Calu3 (cell line): ENCODE measurements around the gene LCE2B. TPM values are rescaled to one million over a fixed set of nuclear protein-coding genes. Genes with fewer than 3 reads are reported as not detected.

Experiments used
- BruUV-seq: library from RNA; stranded (reverse); fragments of 400-500 nt; replicated peaks from 2 replicates; lab custom pipeline; 2021; lab: Mats Ljungman, UMichigan
- CTCF ChIA-PET: fragments of 300-600 bp; sonication (Branson Sonifier 250); formaldehyde crosslinking; loops from one replicate; lab custom pipeline; 2022; ENCODE audit warnings: antibody characterized with exemption; lab: Charles Lee
- DNase-seq: peaks from one replicate; pipeline ENCODE4 v3.0.0; 2022
- H3K27ac Mint-ChIP-seq: one replicate; pipeline ENCODE4 v1.8.0; 2022; ENCODE audit warnings: mixed read lengths; ENCODE audit not compliant: unreplicated experiment
- H3K27me3 Mint-ChIP-seq: one replicate; pipeline ENCODE4 v1.8.0; 2022; ENCODE audit warnings: mixed read lengths; ENCODE audit not compliant: unreplicated experiment
- H3K36me3 Mint-ChIP-seq: one replicate; pipeline ENCODE4 v1.8.0; 2022; ENCODE audit warnings: mild to moderate bottlenecking, moderate library complexity, mixed read lengths; ENCODE audit not compliant: insufficient read depth, unreplicated experiment
- H3K4me1 Mint-ChIP-seq: one replicate; pipeline ENCODE4 v1.8.0; 2022; ENCODE audit warnings: mild to moderate bottlenecking, low read depth, mixed read lengths; ENCODE audit not compliant: unreplicated experiment
- H3K4me3 Mint-ChIP-seq: one replicate; pipeline ENCODE4 v1.8.0; 2022; ENCODE audit warnings: mild to moderate bottlenecking, low read depth, moderate library complexity, mixed read lengths; ENCODE audit not compliant: unreplicated experiment
- H3K9me3 Mint-ChIP-seq: one replicate; pipeline ENCODE4 v1.8.0; 2022; ENCODE audit warnings: low read depth, mixed read lengths; ENCODE audit not compliant: unreplicated experiment
- CTCF ChIP-seq: fragments of 200-600 bp; IDR thresholded peaks from one replicate; pipeline ENCODE4 v1.8.0; 2022; ENCODE audit warnings: antibody characterized with exemption; ENCODE audit not compliant: unreplicated experiment
- intact Hi-C: fragments of 100-400 bp; cut with micrococcal nuclease; formaldehyde crosslinking; loops from one replicate; pipeline ENCODE4 v1.10.0; 2022; ENCODE audit not compliant: unreplicated experiment
- total RNA-seq: library from RNA; stranded (reverse); gene quantifications from 2 replicates; pipeline ENCODE4 v1.2.3, GENCODE V29; 2022

Gene LCE2B
- total RNA-seq, 1 experiment from 2014 or later, result not detected

GRCh38 chr1:152679459-152679858 lies 6.5 kb upstream of the LCE2B start:
- H3K27me3 Mint-ChIP-seq, result peaks cover 98% of the 10 kb centered on the region
- no peak for DNase-seq
- intact Hi-C loops, result no loop called here
- H3K9me3 Mint-ChIP-seq, result no peaks in the 10 kb centered on the region
- CTCF ChIA-PET, result no interaction called here
- H3K36me3 Mint-ChIP-seq, result no peaks in the 10 kb centered on the region
- TF ChIP-seq CTCF, result no peak
- no TSS peak for BruUV-seq
- H3K27ac Mint-ChIP-seq, result no peak overlapping the region
- no peak overlapping the region for H3K4me3 Mint-ChIP-seq
- no peaks in the 10 kb centered on the region for H3K4me1 Mint-ChIP-seq

GRCh38 chr1:152681616-152682015 lies 4.3 kb upstream of the LCE2B start:
- CTCF ChIA-PET, result no interaction called here
- no peak overlapping the region for H3K27ac Mint-ChIP-seq
- BruUV-seq, result no TSS peak
- H3K4me3 Mint-ChIP-seq, result no peak overlapping the region
- DNase-seq, result no peak
- H3K9me3 Mint-ChIP-seq, result no peaks in the 10 kb centered on the region
- no peak for TF ChIP-seq CTCF
- peaks cover 98% of the 10 kb centered on the region for H3K27me3 Mint-ChIP-seq
- no peaks in the 10 kb centered on the region for H3K36me3 Mint-ChIP-seq
- no peaks in the 10 kb centered on the region for H3K4me1 Mint-ChIP-seq
- intact Hi-C loops, result no loop called here

GRCh38 chr1:152683846-152684245 lies 2.1 kb upstream of the LCE2B start:
- no peaks in the 10 kb centered on the region for H3K36me3 Mint-ChIP-seq
- no TSS peak for BruUV-seq

GRCh38 chr1:152697701-152698600 lies 12.0 kb downstream of the LCE2B start, which contains the start of gene LCE2A:
TSS of gene LCE2A (plus strand) at chr1:152698345. CDS start at chr1:152698902, 557 bp downstream.
- H3K4me3 Mint-ChIP-seq, result no peak within 1 kb of the TSS
- no peaks in the 10 kb centered on the region for H3K36me3 Mint-ChIP-seq
- TF ChIP-seq CTCF, result no peak
- intact Hi-C loops, result no loop called here
- H3K27ac Mint-ChIP-seq, result no peak within 1 kb of the TSS
- peaks cover 3% of the 10 kb centered on the region for H3K9me3 Mint-ChIP-seq
- no peaks in the 10 kb centered on the region for H3K4me1 Mint-ChIP-seq
- CTCF ChIA-PET, result interaction anchor here (0.6 kb wide), 1 partner anchor 218 kb away, joined by 6 read pairs; no protein-coding TSS in a partner anchor
- DNase-seq, result no peak
- BruUV-seq, result no TSS peak
- peaks cover 80% of the 10 kb centered on the region for H3K27me3 Mint-ChIP-seq

More at GRCh38 chr1:152683846-152684245, 2.1 kb upstream of the LCE2B start:
- Mint-ChIP-seq H3K4me3 (no peak overlapping the region), H3K9me3 (no peaks in the 10 kb centered on the region), H3K27me3 (peaks cover 98% of the 10 kb centered on the region), H3K27ac (no peak overlapping the region), H3K4me1 (no peaks in the 10 kb centered on the region)
- no peak for DNase-seq
- CTCF ChIA-PET, result no interaction called here
- intact Hi-C loops, result no loop called here
- TF ChIP-seq CTCF, result no peak
